Cardiac fibroblast (primary cell): ENCODE results near the gene NPAS3.

Source experiments
- DNase-seq, 2 donors: peaks; one replicate each; pipeline versions ENCODE4 v3.0.0 to v3.0.0-alpha.2; 2010; ENCODE audit warnings: low read depth in 2 of 2
- H3K4me3 ChIP-seq, 2 donors: replicated peaks in 1 of 2; 1 replicate in 1 of 2; 2 replicates in 1 of 2; pipeline ENCODE4 v1.5.1; 2011; ENCODE audit warnings: low read depth in 2 of 2, low read length in 2 of 2, mild to moderate bottlenecking in 2 of 2, moderate library complexity in 1 of 2
- TF ChIP-seq, protein P1 (sequence below): IDR thresholded peaks from one replicate; pipeline ENCODE4 v1.5.1; 2011; ENCODE audit warnings: low read depth, mild to moderate bottlenecking, low read length, inconsistent platforms

The NPAS3 gene

DNA sequence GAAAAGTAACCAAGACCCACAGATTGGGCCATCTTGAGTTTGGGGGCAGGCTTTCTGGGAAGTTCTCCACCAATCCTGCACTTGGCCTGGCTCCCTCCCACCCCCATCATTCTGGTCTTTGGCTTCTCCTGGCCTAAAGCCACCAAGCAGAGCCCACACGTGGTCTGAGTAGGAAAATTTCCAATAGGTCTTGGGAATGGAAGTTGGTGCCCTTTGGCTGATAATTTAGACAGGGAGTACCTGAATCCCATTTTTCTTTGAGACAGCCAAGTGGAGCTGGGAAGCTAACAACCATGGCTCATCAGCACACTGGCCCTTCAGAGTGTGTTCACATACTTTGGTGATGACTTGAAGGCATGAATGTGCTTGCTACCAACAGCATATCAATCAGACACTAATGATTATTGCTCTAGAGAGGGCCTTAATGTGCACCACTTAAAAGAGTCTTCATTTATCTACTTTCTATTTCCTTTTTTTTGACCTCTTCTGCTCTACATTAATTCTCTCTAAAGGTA is 856.2 kb downstream of the NPAS3 start:
- TF ChIP-seq, protein P1, sequence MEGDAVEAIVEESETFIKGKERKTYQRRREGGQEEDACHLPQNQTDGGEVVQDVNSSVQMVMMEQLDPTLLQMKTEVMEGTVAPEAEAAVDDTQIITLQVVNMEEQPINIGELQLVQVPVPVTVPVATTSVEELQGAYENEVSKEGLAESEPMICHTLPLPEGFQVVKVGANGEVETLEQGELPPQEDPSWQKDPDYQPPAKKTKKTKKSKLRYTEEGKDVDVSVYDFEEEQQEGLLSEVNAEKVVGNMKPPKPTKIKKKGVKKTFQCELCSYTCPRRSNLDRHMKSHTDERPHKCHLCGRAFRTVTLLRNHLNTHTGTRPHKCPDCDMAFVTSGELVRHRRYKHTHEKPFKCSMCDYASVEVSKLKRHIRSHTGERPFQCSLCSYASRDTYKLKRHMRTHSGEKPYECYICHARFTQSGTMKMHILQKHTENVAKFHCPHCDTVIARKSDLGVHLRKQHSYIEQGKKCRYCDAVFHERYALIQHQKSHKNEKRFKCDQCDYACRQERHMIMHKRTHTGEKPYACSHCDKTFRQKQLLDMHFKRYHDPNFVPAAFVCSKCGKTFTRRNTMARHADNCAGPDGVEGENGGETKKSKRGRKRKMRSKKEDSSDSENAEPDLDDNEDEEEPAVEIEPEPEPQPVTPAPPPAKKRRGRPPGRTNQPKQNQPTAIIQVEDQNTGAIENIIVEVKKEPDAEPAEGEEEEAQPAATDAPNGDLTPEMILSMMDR: no peak
- DNase-seq: peak in 1 of 2 donors; percentile 22
- no peak overlapping the region for H3K4me3 ChIP-seq

- peak; percentile 25 to 46 for DNase-seq
- no peak overlapping the region for H3K4me3 ChIP-seq
- TF ChIP-seq, protein P1: no peak
These were observed 857.7 kb downstream of the NPAS3 start for GRCh38 chr14:33796356-33796755.

DNA sequence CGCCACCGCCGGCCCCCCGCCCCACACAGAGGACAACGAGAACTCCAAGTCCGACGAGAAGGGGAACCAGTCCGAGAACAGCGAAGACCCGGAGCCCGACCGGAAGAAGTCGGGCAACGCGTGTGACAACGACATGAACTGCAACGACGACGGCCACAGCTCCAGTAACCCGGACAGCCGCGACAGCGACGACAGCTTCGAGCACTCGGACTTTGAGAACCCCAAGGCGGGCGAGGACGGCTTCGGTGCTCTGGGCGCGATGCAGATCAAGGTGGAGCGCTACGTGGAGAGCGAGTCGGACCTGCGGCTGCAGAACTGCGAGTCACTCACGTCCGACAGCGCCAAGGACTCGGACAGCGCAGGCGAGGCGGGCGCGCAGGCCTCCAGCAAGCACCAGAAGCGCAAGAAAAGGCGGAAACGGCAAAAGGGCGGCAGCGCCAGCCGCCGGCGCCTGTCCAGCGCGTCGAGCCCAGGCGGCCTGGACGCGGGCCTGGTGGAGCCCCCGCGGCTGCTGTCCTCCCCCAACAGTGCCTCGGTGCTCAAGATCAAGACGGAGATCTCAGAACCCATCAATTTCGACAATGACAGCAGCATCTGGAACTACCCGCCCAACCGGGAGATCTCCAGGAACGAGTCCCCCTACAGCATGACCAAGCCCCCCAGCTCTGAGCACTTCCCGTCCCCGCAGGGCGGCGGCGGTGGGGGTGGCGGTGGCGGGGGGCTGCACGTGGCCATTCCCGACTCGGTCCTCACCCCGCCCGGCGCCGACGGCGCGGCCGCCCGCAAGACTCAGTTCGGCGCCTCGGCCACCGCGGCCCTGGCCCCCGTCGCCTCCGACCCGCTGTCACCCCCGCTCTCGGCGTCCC is 861.3 kb downstream of the NPAS3 start:
- peak overlapping the region in 1 of 2 donors; percentile 8 for H3K4me3 ChIP-seq
- TF ChIP-seq, protein P1: no peak
- DNase-seq: peak; percentile 13 to 40

DNA sequence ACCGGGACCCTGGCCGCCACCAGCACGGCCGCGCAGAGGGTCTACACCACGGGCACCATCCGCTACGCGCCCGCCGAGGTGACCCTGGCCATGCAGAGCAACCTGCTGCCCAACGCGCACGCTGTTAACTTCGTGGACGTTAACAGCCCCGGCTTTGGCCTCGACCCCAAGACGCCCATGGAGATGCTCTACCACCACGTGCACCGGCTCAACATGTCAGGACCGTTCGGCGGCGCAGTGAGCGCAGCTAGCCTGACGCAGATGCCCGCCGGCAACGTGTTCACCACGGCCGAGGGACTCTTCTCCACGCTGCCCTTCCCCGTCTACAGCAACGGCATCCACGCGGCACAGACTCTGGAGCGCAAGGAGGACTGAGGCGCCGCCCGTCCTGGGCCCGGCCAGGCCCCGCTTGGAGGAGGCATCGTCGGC is 862.1 kb downstream of the NPAS3 start:
- DNase-seq: no peak
- H3K4me3 ChIP-seq: no peak overlapping the region
- TF ChIP-seq, protein P1: no peak

- TF ChIP-seq, protein P1: no peak
- no peak overlapping the region for H3K4me3 ChIP-seq
- no peak for DNase-seq
These were observed 864.1 kb downstream of the NPAS3 start for GRCh38 chr14:33802737-33803136.

DNA sequence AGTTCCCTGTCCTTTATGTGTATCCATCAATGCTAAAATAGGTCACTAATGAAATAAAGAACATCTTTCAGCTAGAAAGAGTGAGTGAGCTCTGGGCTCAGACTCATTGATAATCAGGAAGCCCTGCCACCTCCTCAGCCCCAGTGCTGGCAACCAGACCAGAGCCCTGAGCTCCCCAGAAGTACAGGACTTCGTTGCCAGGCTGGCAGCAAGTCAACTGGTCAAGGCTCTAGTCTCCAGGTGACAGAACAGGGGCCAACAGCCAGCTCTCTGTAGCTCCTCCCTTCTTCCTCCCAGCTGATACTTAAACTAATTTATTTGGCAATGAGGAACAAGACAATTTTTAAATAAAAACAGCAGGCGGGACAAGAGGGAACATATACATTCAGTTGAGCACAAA is 866.9 kb downstream of the NPAS3 start:
- DNase-seq: no peak
- H3K4me3 ChIP-seq: no peak overlapping the region
- TF ChIP-seq, protein P1: no peak

DNA sequence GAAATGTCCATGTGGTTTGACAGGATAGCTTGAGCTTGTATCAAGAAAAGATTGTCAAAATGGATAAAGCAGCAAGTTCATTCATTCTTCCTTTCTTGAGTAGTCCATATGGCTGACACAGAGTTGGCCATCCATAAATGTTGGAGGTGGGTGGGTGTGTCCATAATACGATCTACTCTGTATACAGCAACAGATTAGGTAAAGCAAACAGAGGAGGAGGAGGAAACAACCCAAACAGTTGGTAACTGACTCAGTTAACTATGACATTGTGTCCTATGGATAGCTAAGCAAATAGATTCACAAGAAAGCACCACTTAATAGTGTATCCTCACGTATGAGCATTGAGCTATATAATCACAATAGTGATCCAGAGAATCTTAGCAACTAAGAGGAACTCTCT is 868.2 kb downstream of the NPAS3 start:
- no peak overlapping the region for H3K4me3 ChIP-seq
- no peak for DNase-seq
- TF ChIP-seq, protein P1: no peak
